GM20000 (cell line): ENCODE data around the gene GNG13.
"Not testable (repeated sequence)": the region's sequence is repeated elsewhere in the genome, so short reads cannot be mapped to it uniquely, and the experiment has no call there.

Experiments
- DNase-seq: peaks from one replicate; pipeline ENCODE4 v3.0.0; 2012; ENCODE audit warnings: low spot score
- TF ChIP-seq, protein P1 (sequence below): IDR thresholded peaks from 2 replicates; pipeline ENCODE4 v1.5.1; 2012; ENCODE audit warnings: mild to moderate bottlenecking, control low read depth; ENCODE audit errors: extremely low read depth, missing control alignments

The GNG13 gene

GRCh38 chr16:838741-839140, 38.2 kb upstream of the GNG13 start:
- TF ChIP-seq, protein P1, sequence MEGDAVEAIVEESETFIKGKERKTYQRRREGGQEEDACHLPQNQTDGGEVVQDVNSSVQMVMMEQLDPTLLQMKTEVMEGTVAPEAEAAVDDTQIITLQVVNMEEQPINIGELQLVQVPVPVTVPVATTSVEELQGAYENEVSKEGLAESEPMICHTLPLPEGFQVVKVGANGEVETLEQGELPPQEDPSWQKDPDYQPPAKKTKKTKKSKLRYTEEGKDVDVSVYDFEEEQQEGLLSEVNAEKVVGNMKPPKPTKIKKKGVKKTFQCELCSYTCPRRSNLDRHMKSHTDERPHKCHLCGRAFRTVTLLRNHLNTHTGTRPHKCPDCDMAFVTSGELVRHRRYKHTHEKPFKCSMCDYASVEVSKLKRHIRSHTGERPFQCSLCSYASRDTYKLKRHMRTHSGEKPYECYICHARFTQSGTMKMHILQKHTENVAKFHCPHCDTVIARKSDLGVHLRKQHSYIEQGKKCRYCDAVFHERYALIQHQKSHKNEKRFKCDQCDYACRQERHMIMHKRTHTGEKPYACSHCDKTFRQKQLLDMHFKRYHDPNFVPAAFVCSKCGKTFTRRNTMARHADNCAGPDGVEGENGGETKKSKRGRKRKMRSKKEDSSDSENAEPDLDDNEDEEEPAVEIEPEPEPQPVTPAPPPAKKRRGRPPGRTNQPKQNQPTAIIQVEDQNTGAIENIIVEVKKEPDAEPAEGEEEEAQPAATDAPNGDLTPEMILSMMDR: no peak
- no peak for DNase-seq

DNA sequence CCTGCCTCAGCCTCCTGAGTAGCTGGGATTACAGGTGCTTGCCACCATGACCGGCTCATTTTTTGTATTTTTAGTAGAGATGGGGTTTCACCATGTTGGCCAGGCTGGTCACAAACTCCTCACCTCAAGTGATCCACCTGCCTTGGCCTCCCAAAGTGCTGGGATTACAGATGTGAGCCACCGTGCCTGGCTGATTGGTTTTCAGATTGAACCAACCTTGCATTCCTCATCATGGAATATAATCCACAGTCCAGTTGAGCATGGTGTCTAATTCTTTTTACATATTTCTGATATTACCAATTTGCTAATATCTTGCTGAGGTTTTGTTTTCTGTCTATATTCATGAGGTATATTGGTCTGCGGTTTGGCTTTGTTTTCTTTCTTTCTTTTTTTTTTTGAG, 36.3 kb upstream of the GNG13 start:
- DNase-seq: not testable (repeated sequence)

- no peak for DNase-seq
- TF ChIP-seq, protein P1: no peak
Measured at GRCh38 chr16:836221-836620, 35.7 kb upstream of the GNG13 start.

GRCh38 chr16:835373-835772, 34.8 kb upstream of the GNG13 start:
- TF ChIP-seq, protein P1: no peak
- no peak for DNase-seq

DNA sequence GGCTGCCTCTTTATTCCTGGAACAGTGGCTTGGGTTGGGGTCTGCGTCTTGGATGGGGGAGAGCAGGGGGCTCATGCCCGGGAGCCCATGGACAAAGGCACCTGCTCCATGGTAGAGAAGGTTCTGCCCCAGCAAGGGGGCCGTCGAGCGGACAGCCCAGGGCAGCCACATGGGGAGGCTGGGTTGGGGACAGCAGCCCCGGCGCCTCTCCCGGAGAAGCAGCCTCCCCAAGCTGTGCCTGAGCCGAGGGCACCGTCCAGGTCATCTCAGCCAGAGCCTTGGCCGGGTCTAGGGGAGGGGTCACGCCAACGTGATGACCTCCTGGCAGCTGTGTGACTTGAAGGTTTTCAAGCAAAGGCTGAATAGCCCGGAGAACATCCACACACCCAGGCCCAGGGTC, 32.9 kb upstream of the GNG13 start:
- TF ChIP-seq, protein P1: no peak
- no peak for DNase-seq

GRCh38 chr16:832652-833336, 32.3 kb upstream of the GNG13 start:
- DNase-seq: no peak
- TF ChIP-seq, protein P1: no peak

DNA sequence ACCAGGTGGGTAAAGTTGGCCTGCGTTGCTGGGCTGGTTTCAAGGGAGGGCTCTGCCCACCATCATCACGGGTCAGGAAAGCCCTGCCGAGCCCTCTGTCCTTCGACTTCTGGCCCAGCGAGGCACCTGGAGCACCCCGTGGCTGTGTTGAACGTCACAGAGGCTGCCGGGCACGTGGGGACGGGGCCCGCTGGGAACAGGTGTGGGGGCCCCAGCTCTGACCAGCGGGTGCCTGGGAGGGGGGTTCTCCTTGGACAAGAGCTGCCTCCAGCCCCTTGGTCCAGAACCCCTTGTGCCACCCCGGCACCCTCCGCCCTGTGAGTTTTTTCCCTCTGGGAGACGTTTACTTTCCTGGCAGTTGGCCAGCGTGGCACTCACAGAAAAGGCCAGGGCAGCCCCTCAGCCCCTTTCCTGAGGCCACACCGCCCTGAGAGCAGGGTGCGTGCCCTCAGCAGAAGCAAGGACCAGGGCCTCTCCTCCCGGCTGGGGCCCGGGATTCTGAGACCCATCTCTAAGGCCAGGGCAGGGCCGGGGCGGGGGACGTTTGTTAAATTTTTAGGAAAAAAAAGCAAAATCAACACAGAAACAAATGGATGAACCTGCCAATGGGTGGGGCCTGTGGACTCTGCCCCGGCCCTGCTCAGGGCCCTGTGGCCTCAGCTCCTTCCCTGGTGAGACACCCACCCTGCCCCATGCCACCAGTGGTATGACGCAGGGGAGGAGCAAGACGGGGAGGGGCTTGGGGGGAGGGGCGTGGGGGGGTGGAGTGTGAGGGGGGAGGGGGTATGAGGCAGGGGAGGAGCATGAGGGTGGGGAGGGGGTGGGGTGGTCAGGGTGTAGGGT, 31.3 kb upstream of the GNG13 start:
- TF ChIP-seq, protein P1: no peak
- no peak for DNase-seq
